ENCODE results near the gene ATXN1.
"Not testable (repeated sequence)": the region's sequence is repeated elsewhere in the genome, so short reads cannot be mapped to it uniquely, and the experiment has no call there.

The ATXN1 gene

GRCh38 chr6:16468991-16469615 lies 292.2 kb downstream of the ATXN1 start:
- in situ Hi-C loops (cut with HindIII; ENCODE audit: low sequenced_read_pairs): no loop called here

GRCh38 chr6:16466800-16467553 lies 294.3 kb downstream of the ATXN1 start:
- in situ Hi-C loops (cut with HindIII; ENCODE audit: low sequenced_read_pairs): no loop called here

GRCh38 chr6:16464045-16464444 lies 297.2 kb downstream of the ATXN1 start:
- in situ Hi-C loops (cut with HindIII; ENCODE audit: low sequenced_read_pairs): no loop called here

- in situ Hi-C loops (cut with HindIII; ENCODE audit: low sequenced_read_pairs): not testable (repeated sequence)
Measured at GRCh38 chr6:16463246-16463645, 298.0 kb downstream of the ATXN1 start.

- in situ Hi-C loops (cut with HindIII; ENCODE audit: low sequenced_read_pairs): no loop called here
Measured at GRCh38 chr6:16461491-16461890, 299.8 kb downstream of the ATXN1 start.

- in situ Hi-C loops (cut with HindIII; ENCODE audit: low sequenced_read_pairs): not testable (repeated sequence)
Measured at GRCh38 chr6:16459472-16459871, 301.8 kb downstream of the ATXN1 start.

- in situ Hi-C loops (cut with HindIII; ENCODE audit: low sequenced_read_pairs): no loop called here
Measured at GRCh38 chr6:16452348-16452747, 308.9 kb downstream of the ATXN1 start.

GRCh38 chr6:16450821-16451220 lies 310.4 kb downstream of the ATXN1 start:
- in situ Hi-C loops (cut with HindIII; ENCODE audit: low sequenced_read_pairs): no loop called here

- in situ Hi-C loops (cut with HindIII; ENCODE audit: low sequenced_read_pairs): no loop called here
Measured at GRCh38 chr6:16450285-16450684, 311.0 kb downstream of the ATXN1 start.

GRCh38 chr6:16446273-16446672 lies 315.0 kb downstream of the ATXN1 start:
- in situ Hi-C loops (cut with HindIII; ENCODE audit: low sequenced_read_pairs): no loop called here

- in situ Hi-C loops (cut with HindIII; ENCODE audit: low sequenced_read_pairs): no loop called here
Measured at GRCh38 chr6:16442031-16442430, 319.2 kb downstream of the ATXN1 start.

GRCh38 chr6:16441262-16441661 lies 320.0 kb downstream of the ATXN1 start:
- in situ Hi-C loops (cut with HindIII; ENCODE audit: low sequenced_read_pairs): no loop called here

- in situ Hi-C loops (cut with HindIII; ENCODE audit: low sequenced_read_pairs): no loop called here
Measured at GRCh38 chr6:16440636-16441212, 320.5 kb downstream of the ATXN1 start.

- in situ Hi-C loops (cut with HindIII; ENCODE audit: low sequenced_read_pairs): no loop called here
Measured at GRCh38 chr6:16438718-16439591, 322.3 kb downstream of the ATXN1 start.

- in situ Hi-C loops (cut with HindIII; ENCODE audit: low sequenced_read_pairs): no loop called here
Measured at GRCh38 chr6:16437984-16438383, 323.3 kb downstream of the ATXN1 start.

- in situ Hi-C loops (cut with HindIII; ENCODE audit: low sequenced_read_pairs): no loop called here
Measured at GRCh38 chr6:16437095-16437494, 324.2 kb downstream of the ATXN1 start.

- in situ Hi-C loops (cut with HindIII; ENCODE audit: low sequenced_read_pairs): no loop called here
Measured at GRCh38 chr6:16436550-16436949, 324.7 kb downstream of the ATXN1 start.

GRCh38 chr6:16434885-16435284 lies 326.4 kb downstream of the ATXN1 start:
- in situ Hi-C loops (cut with HindIII; ENCODE audit: low sequenced_read_pairs): no loop called here

GRCh38 chr6:16433338-16433890 lies 327.8 kb downstream of the ATXN1 start:
- in situ Hi-C loops (cut with HindIII; ENCODE audit: low sequenced_read_pairs): no loop called here

GRCh38 chr6:16432075-16433032 lies 328.9 kb downstream of the ATXN1 start:
- in situ Hi-C loops (cut with HindIII; ENCODE audit: low sequenced_read_pairs): no loop called here
